HEK293T (cell line): ENCODE results near the gene PRCP.

Source experiments
- CTCF ChIA-PET: fragments of 350-600 bp; formaldehyde crosslinking; extraction: SDS; loops from one replicate; lab custom pipeline; 2021; ENCODE audit warnings: antibody characterized with exemption, inconsistent platforms; lab: Yijun Ruan, JAX
- POLR2A ChIA-PET: fragments of 350-600 bp; formaldehyde crosslinking; extraction: SDS; loops from one replicate; lab custom pipeline; 2020; ENCODE audit warnings: antibody characterized with exemption, inconsistent platforms; lab: Yijun Ruan, JAX
- DNase-seq: peaks from one replicate; pipeline ENCODE4 v3.0.0; 2012; ENCODE audit warnings: mixed read lengths; ENCODE audit errors: extremely low spot score
- ARNT ChIP-seq: fragments of 450-650 bp; IDR thresholded peaks from 2 replicates; pipeline ENCODE4 v1.6.1; 2017; ENCODE audit warnings: mild to moderate bottlenecking
- BHLHE40 ChIP-seq: fragments of 450-650 bp; IDR thresholded peaks from 2 replicates; pipeline ENCODE4 v1.6.1; 2016; ENCODE audit warnings: mild to moderate bottlenecking, moderate library complexity, borderline replicate concordance
- CTBP1 ChIP-seq: fragments of 450-650 bp; IDR thresholded peaks from 2 replicates; pipeline ENCODE4 v1.6.1; 2016; ENCODE audit warnings: borderline replicate concordance
- ELF4 ChIP-seq: fragments of 450-650 bp; IDR thresholded peaks from 2 replicates; pipeline ENCODE4 v1.6.1; 2017; ENCODE audit warnings: antibody characterized with exemption
- FOXA1 ChIP-seq: fragments of 450-650 bp; IDR thresholded peaks from 2 replicates; pipeline ENCODE4 v1.6.1; 2016; ENCODE audit warnings: mild to moderate bottlenecking
- FOXK2 ChIP-seq: fragments of 450-650 bp; IDR thresholded peaks from 2 replicates; pipeline ENCODE4 v1.6.1; 2016; ENCODE audit warnings: mild to moderate bottlenecking
- FOXM1 ChIP-seq: fragments of 450-650 bp; IDR thresholded peaks from 2 replicates; pipeline ENCODE4 v1.6.1; 2017; ENCODE audit warnings: mild to moderate bottlenecking, borderline replicate concordance
- HDGF ChIP-seq: fragments of 450-650 bp; IDR thresholded peaks from 2 replicates; pipeline ENCODE4 v1.6.1; 2017; ENCODE audit warnings: antibody characterized with exemption, borderline replicate concordance
- L3MBTL2 ChIP-seq: fragments of 450-650 bp; conservative IDR thresholded peaks from 2 replicates; pipeline ENCODE4 v1.6.1; 2016; ENCODE audit warnings: mild to moderate bottlenecking
- LEF1 ChIP-seq: fragments of 450-650 bp; IDR thresholded peaks from 2 replicates; pipeline ENCODE4 v1.6.1; 2017; ENCODE audit warnings: mild to moderate bottlenecking, borderline replicate concordance
- NFRKB ChIP-seq: fragments of 450-650 bp; IDR thresholded peaks from 2 replicates; pipeline ENCODE4 v1.6.1; 2016; ENCODE audit warnings: mild to moderate bottlenecking, moderate library complexity
- SP1 ChIP-seq: fragments of 450-650 bp; IDR thresholded peaks from 2 replicates; pipeline ENCODE4 v1.6.1; 2017
- SUZ12 ChIP-seq: fragments of 450-650 bp; IDR thresholded peaks from 2 replicates; pipeline ENCODE4 v1.6.1; 2016; ENCODE audit warnings: mild to moderate bottlenecking
- TARDBP ChIP-seq: fragments of 450-650 bp; IDR thresholded peaks from 2 replicates; pipeline ENCODE4 v1.6.1; 2016
- ZNF384 ChIP-seq: fragments of 450-650 bp; IDR thresholded peaks from 2 replicates; pipeline ENCODE4 v1.6.1; 2016
- TF ChIP-seq, protein P1 (sequence below): fragments of 450-650 bp; IDR thresholded peaks from 2 replicates; pipeline ENCODE4 v1.6.1; 2016

Gene PRCP

DNA sequence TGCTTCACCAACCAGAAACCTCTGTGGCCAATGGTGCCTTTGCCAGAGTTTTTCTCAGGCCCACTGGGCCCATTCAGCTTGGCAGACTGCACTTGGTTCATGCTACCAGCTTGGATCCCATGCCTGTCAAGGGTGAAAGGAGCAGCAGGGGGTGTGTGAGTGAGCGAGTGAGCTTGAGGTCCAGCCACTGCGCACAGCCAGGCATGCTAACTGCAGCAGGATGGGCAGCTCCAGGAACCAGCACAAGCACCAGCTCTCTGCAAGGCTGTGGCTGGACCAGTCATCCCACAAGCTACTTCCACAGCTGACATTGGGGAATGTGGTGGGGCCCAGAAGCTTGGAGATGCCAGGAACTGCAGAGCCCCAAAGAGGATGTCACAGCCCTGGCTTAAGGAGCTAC lies 42.1 kb upstream of the PRCP start:
- DNase-seq, result no peak
- CTCF ChIA-PET, result no interaction called here
- no peak for TF ChIP-seq NFRKB
- no peak for TF ChIP-seq FOXK2
- TF ChIP-seq SUZ12, result no peak
- no peak for TF ChIP-seq HDGF
- TF ChIP-seq L3MBTL2, result no peak
- no peak for TF ChIP-seq TARDBP
- no peak for TF ChIP-seq FOXA1
- TF ChIP-seq ELF4, result no peak
- no peak for TF ChIP-seq ARNT
- POLR2A ChIA-PET, result no interaction called here

DNA sequence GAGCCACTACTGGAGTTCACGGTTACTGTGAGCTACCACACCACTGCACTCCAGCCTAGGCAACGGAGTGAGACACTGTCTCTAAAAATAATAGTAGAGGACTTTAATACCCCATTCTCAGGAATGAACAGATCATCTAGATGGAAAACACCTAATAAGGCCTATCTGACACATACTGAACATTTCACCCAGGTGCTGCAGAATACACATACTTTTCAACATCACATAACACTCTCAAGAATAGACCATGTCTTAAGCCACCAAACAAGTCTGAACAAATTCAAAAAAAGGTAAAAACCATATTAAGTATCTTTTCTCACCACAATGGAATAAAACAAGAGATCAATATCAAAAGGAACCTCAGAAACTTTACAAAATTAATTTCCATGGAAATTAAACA lies 39.2 kb upstream of the PRCP start:
- ChIA-PET CTCF (no interaction called here), POLR2A (no interaction called here)
- no peak for DNase-seq
- no peak for TF ChIP-seq ELF4
- TF ChIP-seq SUZ12, result no peak
- TF ChIP-seq FOXA1, result no peak
- TF ChIP-seq L3MBTL2, result no peak
- TF ChIP-seq FOXK2, result no peak
- TF ChIP-seq BHLHE40, result no peak
- TF ChIP-seq HDGF, result no peak
- TF ChIP-seq, protein P1, sequence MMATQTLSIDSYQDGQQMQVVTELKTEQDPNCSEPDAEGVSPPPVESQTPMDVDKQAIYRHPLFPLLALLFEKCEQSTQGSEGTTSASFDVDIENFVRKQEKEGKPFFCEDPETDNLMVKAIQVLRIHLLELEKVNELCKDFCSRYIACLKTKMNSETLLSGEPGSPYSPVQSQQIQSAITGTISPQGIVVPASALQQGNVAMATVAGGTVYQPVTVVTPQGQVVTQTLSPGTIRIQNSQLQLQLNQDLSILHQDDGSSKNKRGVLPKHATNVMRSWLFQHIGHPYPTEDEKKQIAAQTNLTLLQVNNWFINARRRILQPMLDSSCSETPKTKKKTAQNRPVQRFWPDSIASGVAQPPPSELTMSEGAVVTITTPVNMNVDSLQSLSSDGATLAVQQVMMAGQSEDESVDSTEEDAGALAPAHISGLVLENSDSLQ, result no peak
- no peak for TF ChIP-seq LEF1
- no peak for TF ChIP-seq CTBP1
- TF ChIP-seq TARDBP, result no peak
- no peak for TF ChIP-seq ZNF384

DNA sequence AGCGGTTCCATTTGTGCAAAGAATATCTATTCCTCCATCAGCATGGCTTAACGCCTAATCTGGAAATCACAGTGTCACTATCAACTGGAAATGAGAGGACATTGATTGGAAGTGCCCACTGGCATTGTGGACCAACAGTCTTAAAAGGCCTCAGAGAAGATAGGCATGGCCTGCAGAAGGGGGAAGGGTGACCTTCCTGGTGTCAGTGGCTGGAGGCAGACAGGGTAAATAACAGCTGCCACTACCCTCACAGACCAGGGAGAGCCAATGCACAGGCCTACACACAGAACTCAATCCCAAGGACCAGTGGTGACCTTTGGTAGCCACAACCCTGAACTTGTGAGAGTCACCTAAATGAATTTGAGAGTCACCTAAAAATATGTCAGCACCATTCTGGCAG lies 37.3 kb upstream of the PRCP start:
- DNase-seq, result no peak
- ChIA-PET CTCF (interaction anchor here (0.6 to 1.0 kb wide), 2 partner anchors 11 to 1304 kb away, joined by 4 read pairs; no protein-coding TSS in a partner anchor), POLR2A (interaction anchor here (0.8 kb wide), 1 partner anchor 285 kb away, joined by 3 read pairs; no protein-coding TSS in a partner anchor)
- no peak for TF ChIP-seq L3MBTL2

DNA sequence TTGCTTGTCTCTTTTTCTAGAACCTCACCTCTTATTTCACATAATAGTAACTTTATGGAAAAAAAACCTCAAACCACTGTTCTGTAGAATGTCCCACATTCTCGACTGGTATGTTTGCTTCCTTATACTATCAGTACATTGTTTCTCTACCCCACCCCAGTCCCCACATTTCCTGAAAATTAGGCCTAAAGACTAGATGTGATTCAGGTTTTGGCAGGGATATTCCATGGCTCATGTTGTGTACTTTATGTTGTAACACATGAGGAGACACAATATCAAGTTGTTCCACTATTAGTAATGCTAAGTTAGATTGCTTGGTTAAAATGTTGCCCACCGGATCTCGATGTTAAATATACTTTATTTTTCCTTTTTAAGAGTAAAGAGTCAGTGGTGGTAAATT lies 36.0 kb upstream of the PRCP start:
- CTCF ChIA-PET, result no interaction called here
- TF ChIP-seq LEF1 (no peak), CTBP1 (no peak), SP1 (no peak), HDGF (no peak), FOXK2 (no peak)
- TF ChIP-seq, protein P1, result no peak
- no peak for DNase-seq
- POLR2A ChIA-PET, result no interaction called here

DNA sequence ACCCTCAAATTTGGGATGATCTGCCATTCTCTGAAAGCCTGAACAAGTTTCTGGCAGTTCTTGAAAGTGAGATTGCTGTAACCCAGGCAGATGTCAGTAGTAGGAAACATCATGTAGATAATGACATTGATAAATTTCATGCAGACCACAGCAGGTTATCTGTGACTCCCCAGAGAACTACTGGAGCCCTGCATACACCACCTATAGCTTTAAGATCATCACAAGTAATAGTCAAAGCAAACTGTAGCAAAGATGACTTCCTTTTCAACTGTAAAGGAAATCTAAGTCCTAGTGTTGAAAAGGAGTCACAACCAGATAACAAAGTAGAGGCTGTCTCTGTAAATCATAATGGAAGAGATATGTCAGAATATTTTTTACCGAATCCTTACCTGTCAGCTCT lies 32.3 kb upstream of the PRCP start:
- CTCF ChIA-PET, result no interaction called here
- DNase-seq, result no peak
- POLR2A ChIA-PET, result interaction anchor here (0.6 kb wide), 1 partner anchor 1728 kb away, joined by 5 read pairs; no protein-coding TSS in a partner anchor
- no peak for TF ChIP-seq NFRKB
- no peak for TF ChIP-seq L3MBTL2
- no peak for TF ChIP-seq TARDBP
- TF ChIP-seq, protein P1, result no peak
- TF ChIP-seq HDGF, result no peak
- no peak for TF ChIP-seq FOXK2
- TF ChIP-seq ELF4, result no peak
- no peak for TF ChIP-seq ARNT
- TF ChIP-seq ZNF384, result no peak
- no peak for TF ChIP-seq FOXA1
- no peak for TF ChIP-seq SP1
- no peak for TF ChIP-seq FOXM1

DNA sequence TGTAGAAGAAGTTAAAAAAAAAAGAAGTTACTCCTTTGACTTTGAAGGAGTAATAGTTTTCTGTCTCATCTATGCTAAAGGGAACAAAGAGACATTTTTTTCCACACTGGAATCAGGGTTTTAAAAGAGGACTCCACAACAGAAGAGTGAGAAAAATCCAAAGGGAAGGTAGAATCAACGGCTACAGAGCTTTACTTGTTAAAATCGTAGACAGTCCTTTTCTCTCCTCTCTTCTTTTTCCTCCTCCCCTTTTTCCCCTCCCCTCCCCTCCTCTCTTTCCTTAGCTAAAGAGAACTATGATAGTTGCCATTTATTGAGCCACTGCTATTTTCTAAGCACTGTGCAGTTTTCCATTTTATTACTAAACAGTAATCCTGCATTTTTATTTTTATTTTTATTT lies 30.5 kb upstream of the PRCP start:
- TF ChIP-seq SP1 (no peak), NFRKB (no peak), FOXA1 (no peak), CTBP1 (no peak), ZNF384 (no peak), ELF4 (no peak), FOXM1 (no peak), HDGF (no peak), TARDBP (no peak), BHLHE40 (no peak), LEF1 (no peak), SUZ12 (no peak), FOXK2 (no peak), L3MBTL2 (no peak), ARNT (no peak)
- TF ChIP-seq, protein P1, result no peak
- no peak for DNase-seq
- ChIA-PET POLR2A (no interaction called here), CTCF (no interaction called here)

DNA sequence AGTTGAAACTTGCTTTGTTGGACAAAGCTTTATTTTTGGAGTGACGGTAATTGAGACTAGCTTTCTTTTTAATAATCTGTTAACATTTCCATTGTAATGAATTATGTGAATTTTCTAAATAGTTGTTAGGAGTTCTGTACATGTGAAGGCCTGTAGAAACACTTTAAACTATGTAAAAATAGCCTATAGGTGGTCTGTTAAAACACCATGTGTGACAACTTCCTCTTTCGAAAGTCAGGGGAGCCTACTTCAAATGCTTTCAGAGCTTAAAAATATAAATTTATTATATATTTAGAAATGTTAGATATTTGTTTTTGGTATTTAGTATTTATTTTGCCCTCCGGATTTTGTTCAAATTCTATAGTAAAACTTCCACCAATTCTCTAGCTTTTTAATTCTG lies 30.0 kb upstream of the PRCP start:
- CTCF ChIA-PET, result no interaction called here
- no peak for TF ChIP-seq ELF4
- no peak for TF ChIP-seq BHLHE40
- TF ChIP-seq, protein P1, result no peak
- TF ChIP-seq ZNF384, result no peak
- no peak for TF ChIP-seq FOXK2
- TF ChIP-seq SUZ12, result no peak
- no peak for TF ChIP-seq ARNT
- TF ChIP-seq CTBP1, result no peak
- TF ChIP-seq L3MBTL2, result no peak
- POLR2A ChIA-PET, result no interaction called here
- DNase-seq, result no peak
